HG02938 (cell line): ENCODE measurements around the gene ATRX.
"Not testable (repeated sequence)": the region's sequence is repeated elsewhere in the genome, so short reads cannot be mapped to it uniquely, and the experiment has no call there.

Experiments
- ATAC-seq: cut with Tn5 transposase; IDR thresholded peaks from one replicate; pipeline ENCODE4 v1.9.1; 2021; ENCODE audit warnings: mild to moderate bottlenecking, moderate library complexity; ENCODE audit not compliant: unreplicated experiment

The ATRX gene, protein sequence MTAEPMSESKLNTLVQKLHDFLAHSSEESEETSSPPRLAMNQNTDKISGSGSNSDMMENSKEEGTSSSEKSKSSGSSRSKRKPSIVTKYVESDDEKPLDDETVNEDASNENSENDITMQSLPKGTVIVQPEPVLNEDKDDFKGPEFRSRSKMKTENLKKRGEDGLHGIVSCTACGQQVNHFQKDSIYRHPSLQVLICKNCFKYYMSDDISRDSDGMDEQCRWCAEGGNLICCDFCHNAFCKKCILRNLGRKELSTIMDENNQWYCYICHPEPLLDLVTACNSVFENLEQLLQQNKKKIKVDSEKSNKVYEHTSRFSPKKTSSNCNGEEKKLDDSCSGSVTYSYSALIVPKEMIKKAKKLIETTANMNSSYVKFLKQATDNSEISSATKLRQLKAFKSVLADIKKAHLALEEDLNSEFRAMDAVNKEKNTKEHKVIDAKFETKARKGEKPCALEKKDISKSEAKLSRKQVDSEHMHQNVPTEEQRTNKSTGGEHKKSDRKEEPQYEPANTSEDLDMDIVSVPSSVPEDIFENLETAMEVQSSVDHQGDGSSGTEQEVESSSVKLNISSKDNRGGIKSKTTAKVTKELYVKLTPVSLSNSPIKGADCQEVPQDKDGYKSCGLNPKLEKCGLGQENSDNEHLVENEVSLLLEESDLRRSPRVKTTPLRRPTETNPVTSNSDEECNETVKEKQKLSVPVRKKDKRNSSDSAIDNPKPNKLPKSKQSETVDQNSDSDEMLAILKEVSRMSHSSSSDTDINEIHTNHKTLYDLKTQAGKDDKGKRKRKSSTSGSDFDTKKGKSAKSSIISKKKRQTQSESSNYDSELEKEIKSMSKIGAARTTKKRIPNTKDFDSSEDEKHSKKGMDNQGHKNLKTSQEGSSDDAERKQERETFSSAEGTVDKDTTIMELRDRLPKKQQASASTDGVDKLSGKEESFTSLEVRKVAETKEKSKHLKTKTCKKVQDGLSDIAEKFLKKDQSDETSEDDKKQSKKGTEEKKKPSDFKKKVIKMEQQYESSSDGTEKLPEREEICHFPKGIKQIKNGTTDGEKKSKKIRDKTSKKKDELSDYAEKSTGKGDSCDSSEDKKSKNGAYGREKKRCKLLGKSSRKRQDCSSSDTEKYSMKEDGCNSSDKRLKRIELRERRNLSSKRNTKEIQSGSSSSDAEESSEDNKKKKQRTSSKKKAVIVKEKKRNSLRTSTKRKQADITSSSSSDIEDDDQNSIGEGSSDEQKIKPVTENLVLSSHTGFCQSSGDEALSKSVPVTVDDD (N-terminal part only)

DNA sequence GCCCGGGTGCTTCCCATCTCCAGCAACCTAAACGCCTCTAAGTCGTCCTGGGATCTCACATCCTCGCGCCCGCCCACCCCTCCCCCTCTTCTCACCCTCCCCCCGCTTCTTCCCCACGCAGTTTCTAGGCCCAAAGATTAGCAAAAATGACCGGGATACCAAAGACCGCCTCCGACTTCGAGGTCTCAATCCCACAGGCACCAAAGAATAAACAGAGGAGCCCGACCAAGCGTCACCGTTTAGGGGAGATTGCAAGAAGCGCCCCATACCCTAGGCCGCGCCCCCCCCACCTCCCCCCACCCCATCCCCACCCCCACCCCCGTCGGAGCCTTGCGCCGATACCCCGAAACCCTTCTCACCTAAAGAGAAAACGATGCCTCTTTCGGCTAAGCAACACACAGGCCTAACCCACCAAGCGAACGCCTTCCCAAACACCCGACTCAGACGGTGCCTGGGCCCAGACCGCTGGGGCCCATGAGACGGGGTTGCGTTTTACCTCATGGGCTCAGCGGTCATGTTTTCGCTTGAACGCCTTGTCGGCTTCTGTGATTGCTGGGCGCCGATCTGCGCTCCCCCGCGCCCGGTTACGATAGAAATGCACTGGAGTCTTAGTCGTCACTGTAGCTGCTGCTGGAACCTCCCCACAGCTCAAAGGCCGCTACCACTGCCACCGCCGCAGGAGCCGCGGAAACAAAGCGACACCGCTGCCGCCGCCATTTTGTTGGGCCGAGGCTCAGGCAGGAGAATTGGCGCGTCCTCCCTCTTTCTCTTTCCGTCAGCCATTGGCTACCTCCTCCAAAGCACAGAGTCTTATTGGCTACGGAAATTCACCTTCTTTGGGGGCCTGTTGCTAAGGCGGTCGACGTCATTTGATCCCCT lies at the start of gene ATRX:
TSS of gene ATRX (minus strand) at position 731 of the 879 bp plus-strand sequence. CDS start at position 516, 215 bp downstream.
- peak; percentile 97 for ATAC-seq

DNA sequence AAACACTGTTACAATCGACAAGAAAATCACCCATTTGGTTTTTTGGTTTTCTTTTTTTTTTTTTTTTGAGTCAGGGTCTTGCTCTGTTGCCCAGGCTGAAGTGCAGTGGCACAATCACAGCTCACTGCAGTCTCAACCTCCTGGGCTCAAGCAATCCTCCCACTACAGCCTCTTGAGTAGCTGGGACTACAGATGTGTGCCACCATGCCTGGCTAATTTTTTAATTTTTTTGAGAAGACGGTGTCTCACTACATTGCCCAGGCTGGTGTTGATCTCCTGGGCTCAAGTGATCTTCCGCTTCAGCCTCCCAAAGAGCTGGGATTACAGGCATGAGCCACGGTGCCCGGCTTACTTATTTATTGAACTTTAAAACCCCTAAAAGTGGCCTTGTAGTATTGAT lies 45.5 kb upstream of the ATRX start:
- ATAC-seq = not testable (repeated sequence)

DNA sequence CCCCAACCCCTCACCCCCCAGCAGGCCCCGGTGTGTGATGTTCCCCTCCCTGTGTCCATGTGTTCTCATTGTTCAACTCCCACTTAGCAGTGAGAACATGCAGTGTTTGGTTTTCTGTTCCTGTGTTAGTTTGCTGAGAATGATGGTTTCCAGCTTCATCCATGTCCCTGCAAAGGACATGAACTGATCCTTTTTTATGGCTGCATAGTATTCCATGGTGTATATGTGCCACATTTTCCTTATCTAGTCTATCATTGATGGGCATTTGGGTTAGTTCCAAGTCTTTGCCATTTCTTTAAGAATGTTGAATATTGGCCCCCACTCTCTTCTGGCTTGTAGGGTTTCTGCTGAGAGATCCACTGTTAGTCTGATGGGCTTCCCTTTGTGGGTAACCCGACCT lies 36.0 kb upstream of the ATRX start:
- ATAC-seq = not testable (repeated sequence)

DNA sequence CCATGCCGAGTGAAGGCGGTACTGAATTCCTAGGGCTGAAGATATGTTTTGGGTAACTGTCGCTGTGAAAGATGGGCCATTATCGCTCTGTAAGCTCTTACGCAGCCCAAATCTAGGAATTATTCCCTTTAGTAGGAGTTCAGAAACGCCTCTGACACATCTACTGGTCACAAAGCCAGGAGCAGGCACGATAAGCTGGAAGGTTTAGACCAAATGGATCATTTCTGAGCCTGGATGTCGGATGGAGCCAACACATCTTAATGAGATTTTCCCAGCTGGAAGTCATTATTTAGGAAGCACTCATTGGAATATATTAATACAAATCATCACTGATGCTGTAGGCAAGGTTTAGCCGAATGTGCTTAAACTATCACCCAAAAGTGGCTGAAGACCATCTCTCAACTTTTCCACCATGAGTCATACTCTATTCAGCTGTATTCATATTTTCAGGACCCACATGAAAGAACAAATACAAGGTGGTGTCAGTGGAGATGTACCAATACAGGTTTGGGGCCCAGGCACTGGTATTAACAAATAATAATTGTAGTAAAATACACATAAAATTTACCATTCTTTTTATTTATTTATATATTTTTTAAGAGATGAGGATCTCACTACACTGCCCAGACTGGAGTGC lies 34.2 kb upstream of the ATRX start:
- ATAC-seq = no peak

DNA sequence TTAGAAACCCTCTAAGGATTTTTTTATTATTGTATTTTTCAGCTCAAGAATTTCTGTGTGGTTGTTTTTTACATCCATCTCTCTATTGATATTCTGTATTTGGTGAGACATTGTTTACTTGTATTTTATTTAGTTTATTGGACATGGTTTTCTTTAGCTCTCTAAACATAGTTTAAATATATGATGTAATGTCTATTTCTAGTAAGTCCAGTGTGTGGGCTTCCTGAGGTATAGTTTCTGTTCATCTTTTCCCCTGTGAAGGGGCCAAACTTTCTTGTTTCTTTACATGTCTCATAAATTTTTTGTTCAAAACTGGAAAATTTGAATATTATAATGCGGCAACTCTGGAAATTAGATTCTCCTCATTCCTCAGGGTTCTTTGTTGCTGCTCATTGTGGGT lies 28.2 kb upstream of the ATRX start:
- no peak for ATAC-seq

DNA sequence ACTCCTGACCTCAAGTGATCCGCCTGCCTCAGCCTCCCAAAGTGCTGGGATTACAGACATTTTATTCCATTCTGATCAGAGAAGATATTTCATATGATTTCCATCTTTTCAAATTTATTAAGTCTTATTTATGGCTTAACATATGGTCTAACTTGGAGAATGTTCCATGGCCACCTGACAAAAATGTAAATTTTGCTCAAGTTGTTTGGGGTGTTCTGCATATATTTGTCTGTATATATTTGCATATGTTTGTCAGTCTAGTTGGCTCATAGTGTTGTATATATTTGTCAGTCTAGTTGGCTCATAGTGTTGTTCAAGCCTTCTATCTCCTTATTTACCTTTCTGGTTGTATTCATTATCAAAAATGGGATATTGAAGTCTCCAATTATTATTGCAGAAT lies 16.2 kb upstream of the ATRX start:
- no peak for ATAC-seq

DNA sequence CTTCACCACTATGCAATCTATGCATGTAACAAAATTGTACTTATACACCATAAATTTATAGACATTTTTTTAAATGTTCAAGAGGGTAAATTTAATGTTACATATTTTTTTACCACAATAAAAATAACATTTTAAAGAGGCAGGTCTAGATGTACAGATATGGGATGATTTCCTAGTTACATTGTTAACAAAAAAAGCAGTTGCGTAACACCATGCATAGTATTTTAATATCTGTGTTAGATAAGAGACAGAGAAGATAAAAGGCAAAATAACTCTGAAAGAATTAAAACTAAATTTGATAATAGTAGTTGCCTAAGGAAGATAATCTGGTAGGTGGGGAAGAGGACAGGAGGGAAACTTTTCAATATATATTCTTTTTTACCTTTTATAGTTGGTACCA lies 9.1 kb upstream of the ATRX start:
- ATAC-seq = no peak

DNA sequence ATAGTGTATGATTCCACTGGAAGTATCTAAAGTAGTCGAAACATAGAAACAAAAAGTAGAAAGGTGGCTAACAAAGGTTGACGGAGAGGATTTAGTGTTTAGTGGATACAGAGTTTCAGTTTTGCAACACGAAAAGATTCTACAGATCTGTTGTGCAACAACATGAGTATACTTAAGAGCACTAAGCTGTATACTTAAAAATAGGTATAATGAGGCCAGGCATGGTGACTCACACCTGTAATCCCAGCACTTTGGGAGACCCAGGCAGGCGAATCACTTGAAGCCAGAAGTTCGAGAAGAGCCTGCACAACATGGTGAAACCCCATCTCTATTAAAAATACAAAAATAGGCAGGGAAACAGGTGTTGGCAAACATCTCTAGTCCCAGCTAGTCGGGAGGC lies 7.9 kb upstream of the ATRX start:
- ATAC-seq = no peak

DNA sequence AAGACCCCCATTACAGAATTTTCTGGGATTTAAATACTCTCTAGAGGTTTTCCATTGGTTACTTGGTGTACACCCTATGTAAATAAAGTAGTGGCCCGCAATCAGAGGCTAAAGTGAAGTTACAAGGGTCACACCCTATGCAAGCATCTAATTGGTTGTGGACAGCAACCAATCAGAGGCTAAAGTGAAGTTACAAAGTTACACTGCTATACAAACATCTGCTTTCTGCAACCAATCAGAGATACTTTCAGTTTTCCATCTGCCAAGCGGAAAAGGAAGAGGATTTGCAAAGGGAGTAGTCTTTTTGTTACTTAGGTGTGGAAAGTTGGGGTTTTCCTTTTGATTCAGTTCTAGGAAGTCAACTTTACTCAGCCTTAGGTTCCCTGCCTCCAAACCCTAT lies 2.0 kb upstream of the ATRX start:
- no peak for ATAC-seq

DNA sequence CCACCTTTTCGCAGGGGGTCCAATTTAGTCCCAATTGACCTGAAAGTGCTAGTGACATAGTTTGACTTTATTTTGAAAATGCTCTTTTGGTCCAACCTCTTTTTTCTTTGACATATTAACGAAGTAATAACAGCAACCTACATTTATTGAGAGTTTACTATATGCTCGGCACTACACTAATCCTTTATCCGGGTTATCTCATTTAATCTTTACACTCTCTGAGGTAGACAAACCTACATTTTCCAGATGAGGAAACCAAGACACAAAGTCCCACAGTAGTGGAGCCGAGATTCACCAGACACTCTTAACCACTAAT lies 307 bp upstream of the ATRX start:
- peak; percentile 6 for ATAC-seq

DNA sequence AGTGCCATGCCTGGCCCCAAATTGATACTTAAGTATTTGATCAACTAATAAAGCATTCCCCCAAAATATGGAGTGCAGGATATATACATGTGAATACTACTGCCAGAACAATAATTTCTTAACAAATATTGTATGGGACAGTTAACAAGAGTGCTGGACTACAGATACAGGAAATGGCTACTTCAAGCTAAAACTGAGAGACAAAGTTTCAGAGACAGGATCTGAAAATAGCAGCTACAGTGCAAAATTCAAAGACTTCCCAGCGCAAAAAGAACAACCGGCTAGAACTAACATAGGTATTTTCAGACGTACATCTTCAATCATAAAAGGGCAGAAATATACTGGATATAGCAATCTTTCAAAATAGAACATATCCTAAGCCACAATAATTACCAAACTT lies 6.3 kb downstream of the ATRX start:
- no peak for ATAC-seq

DNA sequence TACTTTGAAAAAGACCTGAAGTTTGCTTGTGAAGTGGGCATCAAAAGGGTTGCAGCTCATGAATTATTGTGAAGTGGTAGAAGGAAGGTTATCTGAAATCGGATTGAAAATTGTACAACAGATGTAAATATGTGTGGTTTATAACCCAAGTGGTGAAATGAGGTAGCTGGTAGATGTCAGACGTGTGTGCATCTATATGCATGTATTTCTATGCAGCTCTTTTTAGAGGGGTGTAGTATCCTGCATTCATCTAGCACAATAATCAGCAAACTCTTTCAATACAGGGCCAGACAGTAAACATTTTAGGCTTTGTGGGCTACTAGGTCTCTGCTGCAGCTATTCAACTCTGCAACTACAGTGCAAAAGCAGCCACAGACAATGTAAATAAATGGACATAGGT lies 9.4 kb downstream of the ATRX start:
- ATAC-seq = no peak

DNA sequence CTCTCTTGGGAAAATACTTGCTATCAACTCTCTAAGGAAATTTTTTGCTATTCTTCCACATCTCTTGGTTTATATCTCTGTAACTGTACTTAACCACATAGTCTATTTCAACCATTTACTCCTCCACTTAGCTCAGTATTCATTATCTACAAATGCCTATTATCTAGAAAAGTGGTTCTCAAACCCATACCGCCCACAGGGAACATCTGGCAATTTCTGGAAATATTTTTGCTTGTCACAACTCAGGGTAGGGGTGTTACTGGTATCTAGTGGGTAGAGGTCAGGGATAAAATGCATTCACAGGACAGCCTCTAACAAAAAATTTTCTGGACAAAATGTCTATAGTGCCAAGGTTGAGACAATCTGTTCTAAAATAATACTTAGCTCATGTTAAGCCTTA lies 14.4 kb downstream of the ATRX start:
- no peak for ATAC-seq

DNA sequence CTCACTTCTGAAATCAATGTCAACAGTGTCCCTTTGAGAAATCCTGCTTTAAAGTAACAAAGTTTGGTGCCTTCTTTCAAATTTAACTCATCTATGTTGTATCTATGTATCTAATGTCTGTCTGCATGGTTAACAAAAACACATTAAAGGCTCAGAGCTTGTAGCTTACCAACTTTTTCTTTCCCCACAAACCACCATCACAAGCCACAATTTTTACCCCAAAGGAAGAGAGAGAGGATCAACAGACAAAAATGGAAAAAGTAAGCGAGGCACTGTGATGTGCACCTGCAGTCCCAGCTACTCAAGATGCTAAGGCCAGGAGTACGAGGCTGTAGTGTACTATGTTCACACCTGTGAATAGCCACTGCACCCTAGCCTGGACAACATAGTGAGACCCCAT lies 17.2 kb downstream of the ATRX start:
- no peak for ATAC-seq

DNA sequence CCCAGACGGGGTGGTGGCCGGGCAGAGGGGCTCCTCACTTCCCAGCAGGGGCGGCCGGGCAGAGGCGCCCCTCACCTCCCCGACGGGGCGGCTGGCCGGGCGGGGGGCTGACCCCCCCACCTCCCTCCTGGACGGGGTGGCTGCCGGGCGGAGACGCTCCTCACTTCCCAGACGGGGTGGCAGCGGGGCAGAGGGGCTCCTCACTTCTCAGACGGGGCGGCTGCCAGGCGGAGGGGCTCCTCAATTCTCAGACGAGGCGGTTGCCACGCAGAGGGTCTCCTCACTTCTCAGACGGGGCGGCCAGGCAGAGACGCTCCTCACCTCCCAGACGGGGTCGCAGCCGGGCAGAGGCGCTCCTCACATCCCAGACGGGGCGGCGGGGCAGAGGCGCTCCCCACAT lies 19.8 kb downstream of the ATRX start:
- ATAC-seq = not testable (repeated sequence)

DNA sequence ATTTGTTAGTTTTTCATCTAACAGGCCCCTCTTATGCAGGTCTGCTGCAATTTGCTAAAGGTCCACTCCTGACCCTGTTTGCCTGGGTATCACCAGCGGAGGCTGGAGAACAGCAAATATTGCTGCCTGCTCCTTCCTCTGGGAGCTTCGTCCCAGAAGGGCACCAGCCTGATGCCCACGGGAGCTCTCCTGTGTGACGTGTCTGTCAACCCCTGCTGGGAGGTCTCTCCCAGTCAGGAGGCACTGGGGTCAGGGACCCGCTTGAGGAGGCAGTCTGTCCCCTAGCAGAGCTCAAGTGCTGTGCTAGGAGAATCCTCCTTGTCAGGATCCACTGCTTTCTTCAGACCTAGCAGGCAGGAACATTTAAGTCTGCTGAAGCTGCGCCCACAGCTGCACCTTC lies 30.5 kb downstream of the ATRX start:
- no peak for ATAC-seq

DNA sequence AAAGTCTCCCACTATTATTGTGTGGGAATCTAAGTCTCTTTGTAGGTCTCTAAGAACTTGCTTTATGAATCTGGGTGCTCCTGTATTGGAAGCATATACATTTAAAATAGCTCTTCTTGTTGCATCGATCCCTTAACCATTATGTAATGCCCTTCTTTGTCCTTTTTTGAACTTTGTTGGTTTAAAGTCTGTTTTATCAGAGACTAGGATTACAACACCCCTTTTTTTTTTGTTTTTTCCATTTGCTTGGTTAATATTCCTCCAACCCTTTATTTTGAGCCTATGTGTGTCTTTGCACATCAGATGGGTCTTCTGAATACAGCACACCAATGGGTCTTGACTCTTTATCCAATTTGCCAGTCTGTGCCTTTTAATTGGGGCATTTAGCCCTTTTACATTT lies 32.1 kb downstream of the ATRX start:
- ATAC-seq = not testable (repeated sequence)

DNA sequence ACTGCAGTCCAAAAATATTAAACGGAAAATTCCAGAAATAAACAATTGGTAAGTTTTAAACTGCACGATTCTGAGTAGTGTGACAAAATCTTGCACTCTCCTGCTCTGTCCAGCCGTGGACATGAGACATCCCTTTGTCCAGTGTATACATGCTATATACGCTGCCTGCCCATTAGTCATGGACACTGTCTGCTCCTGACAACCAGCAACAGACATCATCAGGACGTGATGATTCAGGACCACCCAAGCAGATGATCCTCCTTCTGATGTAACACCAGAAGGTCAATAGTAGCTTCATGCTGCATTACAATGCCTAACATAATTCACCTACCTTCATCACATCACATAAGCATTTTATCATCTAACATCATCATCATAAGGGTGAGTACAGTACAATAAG lies 36.3 kb downstream of the ATRX start:
- no peak for ATAC-seq

DNA sequence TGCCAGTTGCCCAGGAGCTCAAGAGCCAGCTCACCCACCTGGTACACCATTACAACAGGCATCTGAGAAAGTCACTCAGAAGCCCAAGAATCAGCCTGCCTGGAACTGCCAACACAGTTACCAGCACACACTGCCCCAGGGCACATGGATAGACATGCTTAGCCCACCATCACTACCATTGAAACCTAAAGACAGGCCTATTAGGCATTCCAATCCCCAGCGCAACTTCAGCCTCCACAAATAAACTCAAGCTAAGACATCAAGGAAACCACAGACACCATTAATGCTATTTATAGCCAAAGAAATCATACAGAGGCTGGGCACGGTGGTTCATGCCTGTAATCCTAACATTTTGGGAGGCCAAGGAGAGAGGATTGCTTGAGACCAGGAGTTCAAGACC lies 42.3 kb downstream of the ATRX start:
- ATAC-seq = no peak
